ENCODE data around the gene SGCD.

DNA sequence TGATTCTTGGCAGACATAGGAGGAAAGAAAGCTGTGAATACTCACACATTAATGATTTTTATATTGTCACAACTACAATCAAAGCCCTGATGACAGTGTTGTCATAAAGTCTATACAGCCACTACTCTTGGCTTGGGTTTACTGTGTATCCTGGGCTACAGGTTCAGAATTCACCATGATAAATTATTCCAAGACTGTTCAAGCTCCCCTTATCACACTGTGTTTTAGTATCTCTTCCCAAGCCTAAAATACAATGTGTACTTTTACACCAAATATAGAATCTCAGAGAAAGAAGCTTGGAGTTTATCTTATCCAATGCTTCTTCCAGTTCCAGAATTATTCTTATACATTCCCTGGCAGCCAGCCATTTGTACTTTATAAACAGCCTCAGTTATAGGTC, 395.4 kb downstream of the SGCD start:
- TF ChIP-seq EZH2 (IDR thresholded peaks at IDR 0.05; ENCODE audit: insufficient read depth, poor library complexity, severe bottlenecking) = no peak
- TF ChIP-seq EZH2phosphoT487 (IDR thresholded peaks at IDR 0.05; ENCODE audit: insufficient read depth, low read depth) = no peak

Measured in GM23248 (cell line).